ENCODE measurements around the gene FSD1L. TPM values are rescaled to one million over a fixed set of nuclear protein-coding genes. Genes with fewer than 3 reads are reported as not detected.
"Not testable (repeated sequence)": the region's sequence is repeated elsewhere in the genome, so short reads cannot be mapped to it uniquely, and the experiment has no call there.

FSD1L gene
- total and polyA plus RNA-seq, 10 donors: 0.70 to 5.8 (median 4.3) TPM

GRCh38 chr9:105511446-105511845 lies 63.6 kb downstream of the FSD1L start:
- Histone ChIP-seq H3K9me3 (no peaks in the 10 kb centered on the region), H3K36me3 (peaks cover 0 to 20% (median 0%) of the 10 kb centered on the region in 6 donors), H3K4me3 (no peak overlapping the region), H3K27me3 (replicated peaks in 1 of 7) (no peaks in the 10 kb centered on the region), H3K4me1 (peaks cover 0 to 11% (median 0%) of the 10 kb centered on the region in 6 donors), H3K27ac (peak overlapping the region in 2 of 8 donors; percentile 0 to 19)
- no peak for TF ChIP-seq POLR2A (IDR thresholded peaks at IDR 0.05)
- TF ChIP-seq, protein P1, sequence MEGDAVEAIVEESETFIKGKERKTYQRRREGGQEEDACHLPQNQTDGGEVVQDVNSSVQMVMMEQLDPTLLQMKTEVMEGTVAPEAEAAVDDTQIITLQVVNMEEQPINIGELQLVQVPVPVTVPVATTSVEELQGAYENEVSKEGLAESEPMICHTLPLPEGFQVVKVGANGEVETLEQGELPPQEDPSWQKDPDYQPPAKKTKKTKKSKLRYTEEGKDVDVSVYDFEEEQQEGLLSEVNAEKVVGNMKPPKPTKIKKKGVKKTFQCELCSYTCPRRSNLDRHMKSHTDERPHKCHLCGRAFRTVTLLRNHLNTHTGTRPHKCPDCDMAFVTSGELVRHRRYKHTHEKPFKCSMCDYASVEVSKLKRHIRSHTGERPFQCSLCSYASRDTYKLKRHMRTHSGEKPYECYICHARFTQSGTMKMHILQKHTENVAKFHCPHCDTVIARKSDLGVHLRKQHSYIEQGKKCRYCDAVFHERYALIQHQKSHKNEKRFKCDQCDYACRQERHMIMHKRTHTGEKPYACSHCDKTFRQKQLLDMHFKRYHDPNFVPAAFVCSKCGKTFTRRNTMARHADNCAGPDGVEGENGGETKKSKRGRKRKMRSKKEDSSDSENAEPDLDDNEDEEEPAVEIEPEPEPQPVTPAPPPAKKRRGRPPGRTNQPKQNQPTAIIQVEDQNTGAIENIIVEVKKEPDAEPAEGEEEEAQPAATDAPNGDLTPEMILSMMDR (IDR thresholded peaks at IDR 0.05 in 8 of 11, conservative IDR thresholded peaks at IDR 0.05 in 3 of 11): no peak
- no peak for TF ChIP-seq POLR2AphosphoS5 (IDR thresholded peaks at IDR 0.05)
- no peak for DNase-seq
- intact Hi-C loops (cut with DNase I; ENCODE audit: low total_unique reads): no loop called here

DNA sequence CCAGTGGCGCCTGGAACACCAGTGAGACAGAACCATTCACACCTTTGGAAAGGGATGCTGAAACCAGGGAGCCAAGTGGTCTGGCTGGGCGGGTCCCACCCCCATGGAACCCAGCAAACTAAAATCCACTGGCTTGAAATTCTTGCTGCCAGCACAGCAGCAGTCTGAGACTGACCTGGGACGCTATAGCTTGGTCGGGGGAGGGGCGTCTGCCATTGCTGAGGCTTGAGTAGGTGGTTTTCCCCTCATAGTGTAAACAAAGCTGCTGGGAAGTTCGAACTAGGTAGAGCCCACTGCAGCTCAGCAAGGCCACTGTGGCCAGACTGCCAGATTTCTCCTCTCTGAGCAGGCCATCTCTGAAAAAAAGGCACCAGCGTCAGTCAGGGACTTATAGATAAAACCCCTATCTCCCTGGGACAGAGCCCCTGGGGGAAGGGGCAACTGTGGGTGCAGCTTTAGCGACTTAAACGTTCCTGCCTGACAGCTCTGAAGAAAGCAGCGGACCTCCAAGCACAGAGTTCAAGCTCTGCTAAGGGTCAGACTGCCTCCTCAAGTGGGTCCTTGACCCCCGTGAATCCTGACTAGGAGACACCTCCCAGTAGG lies 68.1 kb downstream of the FSD1L start:
- Histone ChIP-seq H3K27ac (no peak overlapping the region), H3K9me3 (no peaks in the 10 kb centered on the region), H3K27me3 (replicated peaks in 1 of 7) (no peaks in the 10 kb centered on the region), H3K36me3 (peaks cover 0 to 19% (median 0%) of the 10 kb centered on the region in 6 donors), H3K4me1 (peaks cover 0 to 11% (median 0%) of the 10 kb centered on the region in 6 donors), H3K4me3 (no peak overlapping the region)
- TF ChIP-seq POLR2A (IDR thresholded peaks at IDR 0.05): no peak
- TF ChIP-seq, protein P1 (IDR thresholded peaks at IDR 0.05 in 8 of 11, conservative IDR thresholded peaks at IDR 0.05 in 3 of 11): no peak
- no peak for TF ChIP-seq POLR2AphosphoS5 (IDR thresholded peaks at IDR 0.05)
- intact Hi-C loops (cut with DNase I; ENCODE audit: low total_unique reads): no loop called here
- DNase-seq: peak; percentile 43
- WGBS, 5 donors: 90 to 94% (median 92%) methylated on average over 11 of the region's 11 CpGs

DNA sequence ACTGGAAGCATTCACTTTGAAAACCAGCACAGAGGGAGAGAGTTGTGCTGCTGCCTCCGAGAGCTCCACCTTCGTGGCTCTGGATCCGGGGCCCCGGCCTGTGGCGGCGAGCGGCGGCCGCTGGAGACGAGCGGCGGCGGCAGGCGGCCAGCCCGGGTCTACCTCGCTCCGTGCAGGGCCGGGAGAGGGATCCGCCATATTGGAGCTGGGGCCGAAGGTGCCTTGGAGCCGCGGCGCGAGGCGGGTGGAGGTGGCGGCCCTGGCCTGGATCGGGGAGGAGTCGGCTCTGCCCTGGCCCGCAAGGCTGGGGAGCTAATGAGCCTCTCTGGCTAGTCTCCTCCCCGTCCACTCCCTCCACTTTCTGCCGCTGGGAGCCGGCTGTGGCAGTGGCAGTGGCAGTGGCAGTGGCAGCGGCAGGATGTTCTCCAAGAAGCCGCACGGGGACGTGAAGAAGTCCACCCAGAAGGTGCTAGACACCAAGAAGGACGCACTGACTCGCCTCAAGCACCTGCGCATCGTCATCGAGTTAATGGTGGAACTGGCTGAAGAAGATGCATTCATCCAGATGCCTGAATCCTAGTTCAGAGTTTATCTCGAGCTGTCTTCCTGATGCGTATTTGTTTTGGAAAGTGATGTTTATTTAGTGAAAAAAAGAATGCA lies 72.0 kb downstream of the FSD1L start:
- intact Hi-C loops (cut with DNase I; ENCODE audit: low total_unique reads); H3K4me1 ChIP-seq; H3K9me3 ChIP-seq; H3K27me3 ChIP-seq (replicated peaks in 1 of 7): not testable (repeated sequence)
- 80 to 97% (median 93%) methylated on average over 25 to 43 of the region's 43 CpGs for WGBS, 5 donors
- Histone ChIP-seq H3K4me3 (peak overlapping the region in 7 of 8 donors; percentile 23 to 62 (median 43)), H3K36me3 (peaks cover 0 to 19% (median 0%) of the 10 kb centered on the region in 6 donors), H3K27ac (peak overlapping the region; percentile 60 to 85 (median 79))
- DNase-seq: peak; percentile 87

GRCh38 chr9:105520992-105521391 lies 73.2 kb downstream of the FSD1L start:
- H3K4me3 ChIP-seq; H3K36me3 ChIP-seq; H3K9me3 ChIP-seq; H3K27me3 ChIP-seq (replicated peaks in 1 of 7); H3K4me1 ChIP-seq; intact Hi-C loops (cut with DNase I; ENCODE audit: low total_unique reads); DNase-seq; H3K27ac ChIP-seq: not testable (repeated sequence)
- 93 to 97% (median 96%) methylated on average over 5 to 6 of the region's 6 CpGs for WGBS, 5 donors

- H3K4me1 ChIP-seq; H3K27me3 ChIP-seq (replicated peaks in 1 of 7); H3K27ac ChIP-seq; H3K9me3 ChIP-seq; H3K4me3 ChIP-seq; H3K36me3 ChIP-seq; intact Hi-C loops (cut with DNase I; ENCODE audit: low total_unique reads); DNase-seq: not testable (repeated sequence)
- 73 to 94% (median 83%) methylated on average over 9 to 10 of the region's 10 CpGs for WGBS, 5 donors
Measured at GRCh38 chr9:105522618-105523385, 75.0 kb downstream of the FSD1L start.
